Neural progenitor cell (in vitro differentiated cells): ENCODE data around the gene POLR1H. TPM values are rescaled to one million over a fixed set of nuclear protein-coding genes. Genes with fewer than 3 reads are reported as not detected.

Experiments
- DNase-seq: peaks from one replicate; pipeline ENCODE4 v3.0.0-alpha.2; 2016; ENCODE audit warnings: low spot score
- H2AFZ ChIP-seq: fragments of 200-600 bp; sonication (generic); replicated peaks from 2 replicates; pipeline ENCODE4 v1.6.1; 2016; ENCODE audit warnings: antibody characterized with exemption
- H3F3A ChIP-seq: fragments of 200-600 bp; sonication (generic); 2 replicates; pipeline ENCODE4 v1.6.1; 2016; ENCODE audit warnings: antibody characterized with exemption, low read depth
- H3K27ac ChIP-seq: fragments of 200-600 bp; sonication (generic); 2 replicates; pipeline ENCODE4 v1.5.1; 2016; ENCODE audit warnings: mild to moderate bottlenecking
- H3K27me3 ChIP-seq: fragments of 200-600 bp; sonication (generic); 2 replicates; pipeline ENCODE4 v1.6.1; 2016; ENCODE audit warnings: mild to moderate bottlenecking, moderate library complexity
- H3K36me3 ChIP-seq: fragments of 200-600 bp; sonication (generic); 2 replicates; pipeline ENCODE4 v1.5.1; 2016
- H3K4me1 ChIP-seq: fragments of 200-600 bp; sonication (generic); 2 replicates; pipeline ENCODE4 v1.6.1; 2016; ENCODE audit warnings: mixed run types
- H3K4me2 ChIP-seq: fragments of 200-600 bp; sonication (generic); 2 replicates; pipeline ENCODE4 v1.6.1; 2016
- H3K4me3 ChIP-seq: fragments of 200-600 bp; sonication (generic); 2 replicates; pipeline ENCODE4 v1.5.1; 2016
- H3K79me2 ChIP-seq: fragments of 200-600 bp; sonication (generic); 2 replicates; pipeline ENCODE4 v1.6.1; 2016; ENCODE audit warnings: low read depth
- H3K9ac ChIP-seq: fragments of 200-600 bp; sonication (generic); 2 replicates; pipeline ENCODE4 v1.6.1; 2016
- H3K9me3 ChIP-seq: fragments of 200-600 bp; sonication (generic); 2 replicates; pipeline ENCODE4 v1.5.1; 2016; ENCODE audit warnings: low read depth
- H4K20me1 ChIP-seq: fragments of 200-600 bp; sonication (generic); 2 replicates; pipeline ENCODE4 v1.6.1; 2016; ENCODE audit warnings: low read depth
- H3K27ac Mint-ChIP-seq: 3 replicates; pipeline ENCODE4 v1.8.0; 2021; ENCODE audit warnings: mixed read lengths
- H3K27me3 Mint-ChIP-seq: 2 replicates; pipeline ENCODE4 v1.8.0; 2022; ENCODE audit warnings: low read depth, mild to moderate bottlenecking, inconsistent platforms, moderate library complexity, mixed read lengths; ENCODE audit not compliant: insufficient read depth
- H3K36me3 Mint-ChIP-seq: 3 replicates; pipeline ENCODE4 v1.8.0; 2021; ENCODE audit warnings: mixed read lengths
- H3K4me1 Mint-ChIP-seq: 3 replicates; pipeline ENCODE4 v1.8.0; 2021; ENCODE audit warnings: mixed read lengths
- H3K4me3 Mint-ChIP-seq: 3 replicates; pipeline ENCODE4 v1.8.0; 2021; ENCODE audit warnings: mild to moderate bottlenecking, moderate library complexity, mixed read lengths
- H3K9me3 Mint-ChIP-seq: 3 replicates; pipeline ENCODE4 v1.8.0; 2020; ENCODE audit warnings: mixed read lengths
- EZH2 ChIP-seq: fragments of 200-600 bp; sonication (generic); IDR thresholded peaks from 2 replicates; pipeline ENCODE4 v1.6.1; 2017; ENCODE audit warnings: antibody characterized with exemption, mild to moderate bottlenecking, moderate library complexity
- EZH2phosphoT487 ChIP-seq: fragments of 200-600 bp; sonication (generic); IDR thresholded peaks from 2 replicates; pipeline ENCODE4 v1.6.1; 2017; ENCODE audit warnings: antibody characterized with exemption
- total RNA-seq: library from RNA; depleted of rRNA; stranded (reverse); fragments of >200 nt; gene quantifications from 2 replicates; pipeline ENCODE4 v1.2.3, GENCODE V29; 2015; ENCODE audit warnings: low replicate concordance
- TF ChIP-seq, protein P1 (sequence below): fragments of 200-600 bp; sonication (generic); IDR thresholded peaks from 2 replicates; pipeline ENCODE4 v1.5.1; 2017; ENCODE audit warnings: antibody characterized with exemption, mild to moderate bottlenecking

The POLR1H gene
- total RNA-seq, 1 donor from 2014 or later: 25.0 TPM

DNA sequence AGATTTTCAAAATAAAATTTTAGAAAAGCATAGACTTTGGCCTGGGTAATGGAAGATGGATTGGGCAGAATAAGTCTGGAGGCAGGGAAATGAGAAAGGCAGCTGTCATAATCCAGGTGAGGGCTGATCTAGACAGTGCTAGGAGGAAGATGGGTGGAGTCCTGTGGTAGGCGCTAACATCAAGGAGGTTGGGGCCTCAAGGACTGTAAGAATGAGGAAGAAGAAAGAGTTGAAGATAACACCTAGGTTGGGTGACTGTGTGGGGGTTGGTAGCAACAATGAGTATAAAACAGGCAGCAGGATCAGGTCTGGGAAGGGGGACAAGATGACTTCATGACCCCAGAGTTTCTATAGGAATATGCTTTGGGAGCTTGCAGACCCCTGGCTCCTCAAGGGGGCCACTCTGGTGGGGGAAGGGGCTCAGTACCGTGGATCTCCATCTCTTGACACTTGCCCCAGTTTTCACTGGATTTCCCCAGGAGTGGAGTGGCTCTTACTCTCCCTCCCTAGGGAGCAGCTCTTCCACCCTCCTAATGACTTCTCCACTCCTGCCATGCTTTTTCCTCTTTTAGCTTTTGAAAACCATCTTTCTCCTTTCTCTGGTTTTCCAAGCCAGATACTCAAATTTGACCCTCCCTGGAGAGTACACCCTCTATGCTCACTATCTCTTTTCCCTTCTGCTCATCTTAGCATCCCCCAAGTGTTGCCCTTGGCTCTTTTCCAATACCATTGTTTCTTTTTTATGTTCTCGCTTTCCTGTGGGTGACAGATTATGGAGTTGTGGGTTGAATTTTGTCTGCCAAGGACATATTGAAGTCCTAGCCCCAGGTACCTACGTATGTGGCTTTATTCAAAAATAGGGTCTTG, 37.1 kb downstream of the POLR1H start:
- peaks cover 98% of the 10 kb centered on the region for H3K27me3 ChIP-seq
- TF ChIP-seq EZH2phosphoT487 (no peak), EZH2 (no peak)
- TF ChIP-seq, protein P1, sequence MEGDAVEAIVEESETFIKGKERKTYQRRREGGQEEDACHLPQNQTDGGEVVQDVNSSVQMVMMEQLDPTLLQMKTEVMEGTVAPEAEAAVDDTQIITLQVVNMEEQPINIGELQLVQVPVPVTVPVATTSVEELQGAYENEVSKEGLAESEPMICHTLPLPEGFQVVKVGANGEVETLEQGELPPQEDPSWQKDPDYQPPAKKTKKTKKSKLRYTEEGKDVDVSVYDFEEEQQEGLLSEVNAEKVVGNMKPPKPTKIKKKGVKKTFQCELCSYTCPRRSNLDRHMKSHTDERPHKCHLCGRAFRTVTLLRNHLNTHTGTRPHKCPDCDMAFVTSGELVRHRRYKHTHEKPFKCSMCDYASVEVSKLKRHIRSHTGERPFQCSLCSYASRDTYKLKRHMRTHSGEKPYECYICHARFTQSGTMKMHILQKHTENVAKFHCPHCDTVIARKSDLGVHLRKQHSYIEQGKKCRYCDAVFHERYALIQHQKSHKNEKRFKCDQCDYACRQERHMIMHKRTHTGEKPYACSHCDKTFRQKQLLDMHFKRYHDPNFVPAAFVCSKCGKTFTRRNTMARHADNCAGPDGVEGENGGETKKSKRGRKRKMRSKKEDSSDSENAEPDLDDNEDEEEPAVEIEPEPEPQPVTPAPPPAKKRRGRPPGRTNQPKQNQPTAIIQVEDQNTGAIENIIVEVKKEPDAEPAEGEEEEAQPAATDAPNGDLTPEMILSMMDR: no peak
- no peak overlapping the region for H3K9ac ChIP-seq
- Mint-ChIP-seq H3K27ac (no peak overlapping the region), H3K9me3 (peaks cover 2% of the 10 kb centered on the region), H3K27me3 (peaks cover 73% of the 10 kb centered on the region), H3K4me1 (peaks cover 22% of the 10 kb centered on the region), H3K4me3 (no peak overlapping the region), H3K36me3 (no peaks in the 10 kb centered on the region)
- no peaks in the 10 kb centered on the region for H3K79me2 ChIP-seq
- H3F3A ChIP-seq: peaks cover 12% of the 10 kb centered on the region
- peaks cover 6% of the 10 kb centered on the region for H3K4me1 ChIP-seq
- H4K20me1 ChIP-seq: peaks cover 28% of the 10 kb centered on the region
- H3K9me3 ChIP-seq: no peaks in the 10 kb centered on the region
- no peak overlapping the region for H3K27ac ChIP-seq
- no peak overlapping the region for H2AFZ ChIP-seq
- H3K4me2 ChIP-seq: no peak overlapping the region
- H3K4me3 ChIP-seq: no peak overlapping the region
- H3K36me3 ChIP-seq: no peaks in the 10 kb centered on the region
- no peak for DNase-seq

DNA sequence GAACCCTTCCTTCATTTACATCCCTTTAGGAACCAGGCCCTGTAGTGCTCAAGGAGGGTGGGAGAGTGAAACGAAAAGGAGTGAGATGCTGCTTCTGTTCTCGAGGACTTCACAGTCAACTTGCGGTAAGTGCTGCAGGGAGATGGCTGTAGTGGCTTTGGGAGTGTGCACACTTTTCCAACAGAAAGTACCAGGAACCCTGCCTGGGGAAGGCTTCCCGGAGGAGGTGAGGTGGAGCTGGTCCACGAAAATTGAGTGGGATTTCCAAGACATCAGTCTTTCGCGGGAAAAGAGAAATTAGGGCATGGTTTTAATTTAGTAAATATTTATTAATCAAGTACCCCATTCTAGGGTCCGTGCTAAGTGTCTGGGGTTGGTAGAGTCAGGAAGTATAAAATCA, 39.1 kb downstream of the POLR1H start:
- DNase-seq: no peak
- H3K9me3 ChIP-seq: no peaks in the 10 kb centered on the region
- Mint-ChIP-seq H3K4me3 (peak overlapping the region; percentile 54), H3K27ac (no peak overlapping the region), H3K36me3 (no peaks in the 10 kb centered on the region), H3K4me1 (peaks cover 28% of the 10 kb centered on the region), H3K27me3 (peaks cover 74% of the 10 kb centered on the region), H3K9me3 (peaks cover 2% of the 10 kb centered on the region)
- H3K27ac ChIP-seq: no peak overlapping the region
- H3K79me2 ChIP-seq: no peaks in the 10 kb centered on the region
- peak overlapping the region; percentile 15 for H3K4me3 ChIP-seq
- TF ChIP-seq EZH2phosphoT487: no peak
- TF ChIP-seq EZH2: no peak
- TF ChIP-seq, protein P1: no peak
- no peaks in the 10 kb centered on the region for H3K36me3 ChIP-seq
- H3K4me2 ChIP-seq: peak overlapping the region; percentile 83
- H3F3A ChIP-seq: peaks cover 22% of the 10 kb centered on the region
- H4K20me1 ChIP-seq: peaks cover 28% of the 10 kb centered on the region
- peaks cover 14% of the 10 kb centered on the region for H3K4me1 ChIP-seq
- H3K27me3 ChIP-seq: peaks cover 98% of the 10 kb centered on the region
- H3K9ac ChIP-seq: no peak overlapping the region
- H2AFZ ChIP-seq: no peak overlapping the region

DNA sequence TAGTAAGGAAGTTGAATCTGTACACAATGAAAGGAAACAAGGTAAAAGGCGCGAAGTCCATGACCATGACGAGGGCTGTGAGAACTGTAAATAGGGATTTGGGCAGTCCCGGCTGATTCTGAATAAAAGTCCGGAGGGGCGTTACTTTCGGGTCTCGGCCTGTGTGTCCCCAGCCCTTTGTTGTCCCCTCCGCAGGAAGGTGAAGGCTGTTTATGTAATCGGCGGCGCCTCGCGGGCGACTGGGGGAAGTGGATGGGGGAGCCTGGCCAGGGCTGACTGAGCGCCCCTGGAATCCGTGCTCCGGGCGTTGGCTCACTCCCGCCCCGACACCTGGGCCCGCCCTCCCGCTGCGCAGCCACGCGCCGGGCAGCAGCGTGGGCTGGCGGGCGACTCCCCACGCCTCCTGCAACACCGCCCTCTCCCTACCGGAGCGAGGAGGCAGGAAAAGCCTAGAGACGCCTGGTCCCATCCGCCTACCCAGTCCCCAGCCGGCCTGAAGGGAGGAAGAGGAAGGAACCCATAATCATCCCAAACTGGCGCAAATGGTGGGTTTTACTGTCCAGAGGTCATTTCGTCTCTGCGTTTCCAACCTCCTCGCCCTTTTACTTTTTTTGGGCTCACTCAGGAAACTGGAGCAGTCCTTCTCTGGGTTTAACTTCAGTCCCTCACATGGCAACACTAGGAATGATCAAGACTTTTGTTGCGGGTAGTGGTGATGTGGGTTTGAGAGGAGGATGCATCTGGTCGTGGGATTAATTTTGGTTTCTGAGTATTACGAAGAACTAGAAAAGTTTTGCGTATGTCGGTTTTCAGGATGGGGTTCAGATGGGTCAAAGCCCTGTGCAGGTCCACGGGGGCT, 39.7 kb downstream of the POLR1H start:
- H3K79me2 ChIP-seq: no peaks in the 10 kb centered on the region
- TF ChIP-seq, protein P1: no peak
- peak; percentile 84 for TF ChIP-seq EZH2phosphoT487
- peak; percentile 83 for TF ChIP-seq EZH2
- H3K4me1 ChIP-seq: peaks cover 14% of the 10 kb centered on the region
- H3K27ac ChIP-seq: no peak overlapping the region
- no peaks in the 10 kb centered on the region for H3K9me3 ChIP-seq
- peaks cover 22% of the 10 kb centered on the region for H3F3A ChIP-seq
- peaks cover 98% of the 10 kb centered on the region for H3K27me3 ChIP-seq
- no peaks in the 10 kb centered on the region for H3K36me3 ChIP-seq
- H3K4me3 ChIP-seq: peak overlapping the region; percentile 15
- H3K4me2 ChIP-seq: peak overlapping the region; percentile 83
- H3K27me3 Mint-ChIP-seq: peaks cover 70% of the 10 kb centered on the region
- H3K9ac ChIP-seq: no peak overlapping the region
- H2AFZ ChIP-seq: no peak overlapping the region
- no peak overlapping the region for H3K27ac Mint-ChIP-seq
- DNase-seq: peak; percentile 54
- H4K20me1 ChIP-seq: peaks cover 28% of the 10 kb centered on the region
- no peaks in the 10 kb centered on the region for H3K36me3 Mint-ChIP-seq
- peak overlapping the region; percentile 83 for H3K4me3 Mint-ChIP-seq
- H3K9me3 Mint-ChIP-seq: peaks cover 2% of the 10 kb centered on the region
- H3K4me1 Mint-ChIP-seq: peaks cover 28% of the 10 kb centered on the region
